HepG2 (cell line): ENCODE data around the gene KATNB1.

ENCODE experiments used
- KAT8 ChIP-seq: IDR thresholded peaks from 2 replicates; pipeline ENCODE4 v1.6.1; 2016; ENCODE audit warnings: missing genetic modification reagents, missing compliant biosample characterization
- KLF15 ChIP-seq: sonication (generic); formaldehyde crosslinking; IDR thresholded peaks from 2 replicates; pipeline ENCODE4 v1.8.1; 2023; ENCODE audit warnings: borderline replicate concordance, mild to moderate bottlenecking, inconsistent platforms, missing genetic modification reagents, mixed read lengths
- MBNL3 ChIP-seq: fragments of 250-450 bp; sonication (Bioruptor Pico); conservative IDR thresholded peaks from 2 replicates; pipeline ENCODE4 v1.8.0; 2022; ENCODE audit warnings: mild to moderate bottlenecking, inconsistent platforms
- RXRA ChIP-seq: sonication (generic); formaldehyde crosslinking; IDR thresholded peaks from 2 replicates; pipeline ENCODE4 v1.5.1; 2020; ENCODE audit warnings: missing genetic modification reagents
- TAF1 ChIP-seq: sonication (generic); formaldehyde crosslinking; IDR thresholded peaks from 2 replicates; pipeline ENCODE4 v1.4.0; 2020; ENCODE audit warnings: missing genetic modification reagents
- TF ChIP-seq, protein P1 (sequence below): sonication (generic); formaldehyde crosslinking; IDR thresholded peaks from 2 replicates; pipeline ENCODE4 v1.5.1; 2020; ENCODE audit warnings: mild to moderate bottlenecking, missing genetic modification reagents, borderline replicate concordance
- TF ChIP-seq, protein P2 (sequence below): sonication (generic); formaldehyde crosslinking; IDR thresholded peaks from 2 replicates; pipeline ENCODE4 v1.5.0; 2020; ENCODE audit warnings: mild to moderate bottlenecking, missing genetic modification reagents, moderate library complexity

DNA sequence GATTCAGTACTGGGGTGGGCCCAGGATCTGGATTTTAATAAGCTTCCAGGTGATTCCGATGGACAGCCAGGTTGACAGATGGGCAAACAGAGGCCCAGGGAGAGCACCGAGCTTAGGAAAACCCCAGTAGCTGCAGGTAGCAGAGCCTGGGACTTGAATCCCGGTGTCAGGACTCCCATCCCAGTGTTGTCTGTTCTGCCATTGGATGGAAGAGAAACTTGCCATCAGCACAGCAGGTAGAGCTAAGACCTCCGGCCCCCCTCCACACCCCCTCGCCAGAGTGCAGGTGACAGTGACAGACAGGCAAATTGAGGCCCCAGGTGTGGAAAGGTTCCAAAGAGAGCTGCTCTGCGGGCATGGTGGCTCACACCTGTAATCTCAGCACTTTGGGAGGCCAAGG lies 12.4 kb downstream of the KATNB1 start:
- TF ChIP-seq TAF1 (CRISPR knock-in tag) (no peak), MBNL3 (CRISPR knock-in tag) (no peak), KAT8 (CRISPR knock-in tag) (no peak), RXRA (CRISPR knock-in tag) (no peak), KLF15 (CRISPR knock-in tag) (no peak)
- TF ChIP-seq, protein P1, sequence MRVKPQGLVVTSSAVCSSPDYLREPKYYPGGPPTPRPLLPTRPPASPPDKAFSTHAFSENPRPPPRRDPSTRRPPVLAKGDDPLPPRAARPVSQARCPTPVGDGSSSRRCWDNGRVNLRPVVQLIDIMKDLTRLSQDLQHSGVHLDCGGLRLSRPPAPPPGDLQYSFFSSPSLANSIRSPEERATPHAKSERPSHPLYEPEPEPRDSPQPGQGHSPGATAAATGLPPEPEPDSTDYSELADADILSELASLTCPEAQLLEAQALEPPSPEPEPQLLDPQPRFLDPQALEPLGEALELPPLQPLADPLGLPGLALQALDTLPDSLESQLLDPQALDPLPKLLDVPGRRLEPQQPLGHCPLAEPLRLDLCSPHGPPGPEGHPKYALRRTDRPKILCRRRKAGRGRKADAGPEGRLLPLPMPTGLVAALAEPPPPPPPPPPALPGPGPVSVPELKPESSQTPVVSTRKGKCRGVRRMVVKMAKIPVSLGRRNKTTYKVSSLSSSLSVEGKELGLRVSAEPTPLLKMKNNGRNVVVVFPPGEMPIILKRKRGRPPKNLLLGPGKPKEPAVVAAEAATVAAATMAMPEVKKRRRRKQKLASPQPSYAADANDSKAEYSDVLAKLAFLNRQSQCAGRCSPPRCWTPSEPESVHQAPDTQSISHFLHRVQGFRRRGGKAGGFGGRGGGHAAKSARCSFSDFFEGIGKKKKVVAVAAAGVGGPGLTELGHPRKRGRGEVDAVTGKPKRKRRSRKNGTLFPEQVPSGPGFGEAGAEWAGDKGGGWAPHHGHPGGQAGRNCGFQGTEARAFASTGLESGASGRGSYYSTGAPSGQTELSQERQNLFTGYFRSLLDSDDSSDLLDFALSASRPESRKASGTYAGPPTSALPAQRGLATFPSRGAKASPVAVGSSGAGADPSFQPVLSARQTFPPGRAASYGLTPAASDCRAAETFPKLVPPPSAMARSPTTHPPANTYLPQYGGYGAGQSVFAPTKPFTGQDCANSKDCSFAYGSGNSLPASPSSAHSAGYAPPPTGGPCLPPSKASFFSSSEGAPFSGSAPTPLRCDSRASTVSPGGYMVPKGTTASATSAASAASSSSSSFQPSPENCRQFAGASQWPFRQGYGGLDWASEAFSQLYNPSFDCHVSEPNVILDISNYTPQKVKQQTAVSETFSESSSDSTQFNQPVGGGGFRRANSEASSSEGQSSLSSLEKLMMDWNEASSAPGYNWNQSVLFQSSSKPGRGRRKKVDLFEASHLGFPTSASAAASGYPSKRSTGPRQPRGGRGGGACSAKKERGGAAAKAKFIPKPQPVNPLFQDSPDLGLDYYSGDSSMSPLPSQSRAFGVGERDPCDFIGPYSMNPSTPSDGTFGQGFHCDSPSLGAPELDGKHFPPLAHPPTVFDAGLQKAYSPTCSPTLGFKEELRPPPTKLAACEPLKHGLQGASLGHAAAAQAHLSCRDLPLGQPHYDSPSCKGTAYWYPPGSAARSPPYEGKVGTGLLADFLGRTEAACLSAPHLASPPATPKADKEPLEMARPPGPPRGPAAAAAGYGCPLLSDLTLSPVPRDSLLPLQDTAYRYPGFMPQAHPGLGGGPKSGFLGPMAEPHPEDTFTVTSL (CRISPR knock-in tag), result no peak
- TF ChIP-seq, protein P2, sequence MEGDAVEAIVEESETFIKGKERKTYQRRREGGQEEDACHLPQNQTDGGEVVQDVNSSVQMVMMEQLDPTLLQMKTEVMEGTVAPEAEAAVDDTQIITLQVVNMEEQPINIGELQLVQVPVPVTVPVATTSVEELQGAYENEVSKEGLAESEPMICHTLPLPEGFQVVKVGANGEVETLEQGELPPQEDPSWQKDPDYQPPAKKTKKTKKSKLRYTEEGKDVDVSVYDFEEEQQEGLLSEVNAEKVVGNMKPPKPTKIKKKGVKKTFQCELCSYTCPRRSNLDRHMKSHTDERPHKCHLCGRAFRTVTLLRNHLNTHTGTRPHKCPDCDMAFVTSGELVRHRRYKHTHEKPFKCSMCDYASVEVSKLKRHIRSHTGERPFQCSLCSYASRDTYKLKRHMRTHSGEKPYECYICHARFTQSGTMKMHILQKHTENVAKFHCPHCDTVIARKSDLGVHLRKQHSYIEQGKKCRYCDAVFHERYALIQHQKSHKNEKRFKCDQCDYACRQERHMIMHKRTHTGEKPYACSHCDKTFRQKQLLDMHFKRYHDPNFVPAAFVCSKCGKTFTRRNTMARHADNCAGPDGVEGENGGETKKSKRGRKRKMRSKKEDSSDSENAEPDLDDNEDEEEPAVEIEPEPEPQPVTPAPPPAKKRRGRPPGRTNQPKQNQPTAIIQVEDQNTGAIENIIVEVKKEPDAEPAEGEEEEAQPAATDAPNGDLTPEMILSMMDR, result no peak
